GM23338 (cell line): ENCODE results near the gene DHRS7C.

Source experiments
- CREB1 ChIP-seq: fragments of 250-450 bp; sonication (Bioruptor Pico); IDR thresholded peaks from 2 replicates; pipeline ENCODE4 v1.5.0; 2020; ENCODE audit warnings: low read depth, mild to moderate bottlenecking, moderate library complexity
- CTCF ChIP-seq, 2 experiments: fragments of 200-600 bp in 1 of 2; sonication (generic) in 1 of 2; conservative IDR thresholded peaks; 2 replicates each; pipeline versions ENCODE4 v1.5.1 to v1.6.1; 2016 to 2017; ENCODE audit warnings: antibody characterized with exemption in 2 of 2, low read depth in 2 of 2, mild to moderate bottlenecking in 2 of 2, moderate library complexity in 1 of 2
- ETS1 ChIP-seq: IDR thresholded peaks from 2 replicates; pipeline ENCODE4 v1.6.1; 2016; ENCODE audit warnings: antibody characterized with exemption
- EZH2 ChIP-seq: fragments of 200-600 bp; sonication (generic); IDR thresholded peaks from one replicate; pipeline ENCODE4 v1.8.0; 2017; ENCODE audit warnings: antibody characterized with exemption, mild to moderate bottlenecking, low read depth; ENCODE audit not compliant: unreplicated experiment
- EZH2phosphoT487 ChIP-seq: fragments of 200-600 bp; sonication (generic); IDR thresholded peaks from one replicate; pipeline ENCODE4 v1.8.1; 2018; ENCODE audit warnings: antibody characterized with exemption; ENCODE audit not compliant: unreplicated experiment
- JUNB ChIP-seq: IDR thresholded peaks from one replicate; pipeline ENCODE4 v1.6.1; 2016; ENCODE audit warnings: antibody characterized with exemption; ENCODE audit not compliant: unreplicated experiment
- POLR2AphosphoS5 ChIP-seq: IDR thresholded peaks from 2 replicates; pipeline ENCODE4 v1.6.1; 2016; ENCODE audit warnings: antibody characterized with exemption, low read depth
- REST ChIP-seq: IDR thresholded peaks from one replicate; pipeline ENCODE4 v1.6.1; 2018; ENCODE audit warnings: antibody characterized with exemption; ENCODE audit not compliant: unreplicated experiment
- ZNF114 ChIP-seq: fragments of 250-450 bp; sonication (Bioruptor Pico); IDR thresholded peaks from 2 replicates; pipeline ENCODE4 v1.5.0; 2020; ENCODE audit warnings: mild to moderate bottlenecking, moderate library complexity

- TF ChIP-seq CTCF (conservative IDR thresholded peaks at IDR 0.05; ENCODE audit: low read depth in 2 of 2) = peak in 1 of 2 experiments; percentile 54; a peak in 3 of 4 replicates
- TF ChIP-seq REST = no peak
- TF ChIP-seq CREB1 (CRISPR knock-in tag) = no peak
- no peak for TF ChIP-seq JUNB
- TF ChIP-seq ETS1 = no peak
- TF ChIP-seq EZH2phosphoT487 = no peak
- no peak for TF ChIP-seq EZH2
- no peak for TF ChIP-seq POLR2AphosphoS5
- TF ChIP-seq ZNF114 (CRISPR knock-in tag) = no peak
Observed at GRCh38 chr17:9839433-9839832, 48.0 kb upstream of the DHRS7C start.
